ENCODE data around the gene KLKB1.

Gene KLKB1

GRCh38 chr4:186202490-186203140 is 24.7 kb upstream of the KLKB1 start:
- no peaks in the 10 kb centered on the region for H3K4me1 ChIP-seq (ENCODE audit: control insufficient read depth, insufficient read depth, low read length)
- H3K9ac ChIP-seq (ENCODE audit: low read length): no peak overlapping the region
- no peaks in the 10 kb centered on the region for H3K9me3 ChIP-seq (ENCODE audit: control insufficient read depth, low read length)

GRCh38 chr4:186203406-186203805 is 23.9 kb upstream of the KLKB1 start:
- no peaks in the 10 kb centered on the region for H3K36me3 ChIP-seq (ENCODE audit: control insufficient read depth, insufficient read depth, low read length)
- H3K4me1 ChIP-seq (ENCODE audit: control insufficient read depth, insufficient read depth, low read length): no peaks in the 10 kb centered on the region
- H3K27me3 ChIP-seq (ENCODE audit: control insufficient read depth, insufficient read depth, low read length): no peaks in the 10 kb centered on the region
- no peaks in the 10 kb centered on the region for H3K9me3 ChIP-seq (ENCODE audit: control insufficient read depth, low read length)
- H3K9ac ChIP-seq (ENCODE audit: low read length): no peak overlapping the region
- H3K4me3 ChIP-seq (ENCODE audit: low read length): no peak overlapping the region

More at GRCh38 chr4:186202490-186203140, 24.7 kb upstream of the KLKB1 start:
- no peaks in the 10 kb centered on the region for H3K27me3 ChIP-seq (ENCODE audit: control insufficient read depth, insufficient read depth, low read length)
- no peaks in the 10 kb centered on the region for H3K36me3 ChIP-seq (ENCODE audit: control insufficient read depth, insufficient read depth, low read length)
- no peak overlapping the region for H3K4me3 ChIP-seq (ENCODE audit: low read length)

DNA sequence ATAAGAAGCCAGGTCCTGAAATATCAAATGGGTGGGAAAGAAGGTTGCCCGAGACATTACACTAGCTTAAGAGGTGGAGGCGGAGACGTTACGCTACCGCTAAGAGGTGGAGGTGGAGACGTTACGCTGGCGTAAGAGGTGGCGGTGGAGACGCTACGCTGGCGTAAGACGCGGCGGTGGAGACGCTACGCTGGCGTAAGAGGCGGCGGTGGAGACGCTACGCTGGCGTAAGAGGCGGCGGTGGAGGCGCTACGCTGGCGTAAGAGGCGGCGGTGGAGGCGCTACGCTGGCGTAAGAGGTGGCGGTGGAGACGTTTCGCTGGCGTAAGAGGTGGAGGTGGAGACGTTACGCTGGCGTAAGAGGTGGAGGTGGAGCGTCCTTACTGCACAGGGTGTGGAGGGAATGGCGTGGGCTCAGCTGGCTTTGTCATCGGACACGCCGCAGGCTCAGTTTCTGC is 23.2 kb upstream of the KLKB1 start:
- Histone ChIP-seq H3K4me1 (ENCODE audit: control insufficient read depth, insufficient read depth, low read length) (no peaks in the 10 kb centered on the region), H3K27me3 (ENCODE audit: control insufficient read depth, insufficient read depth, low read length) (no peaks in the 10 kb centered on the region), H3K9me3 (ENCODE audit: control insufficient read depth, low read length) (no peaks in the 10 kb centered on the region), H3K36me3 (ENCODE audit: control insufficient read depth, insufficient read depth, low read length) (no peaks in the 10 kb centered on the region), H3K9ac (ENCODE audit: low read length) (no peak overlapping the region), H3K4me3 (ENCODE audit: low read length) (no peak overlapping the region)

GRCh38 chr4:186204686-186205085 is 22.6 kb upstream of the KLKB1 start:
- H3K27me3 ChIP-seq (ENCODE audit: control insufficient read depth, insufficient read depth, low read length): no peaks in the 10 kb centered on the region
- H3K9me3 ChIP-seq (ENCODE audit: control insufficient read depth, low read length): no peaks in the 10 kb centered on the region
- no peaks in the 10 kb centered on the region for H3K4me1 ChIP-seq (ENCODE audit: control insufficient read depth, insufficient read depth, low read length)
- no peak overlapping the region for H3K4me3 ChIP-seq (ENCODE audit: low read length)
- H3K9ac ChIP-seq (ENCODE audit: low read length): no peak overlapping the region
- H3K36me3 ChIP-seq (ENCODE audit: control insufficient read depth, insufficient read depth, low read length): no peaks in the 10 kb centered on the region

- Histone ChIP-seq H3K4me1 (ENCODE audit: control insufficient read depth, insufficient read depth, low read length) (no peaks in the 10 kb centered on the region), H3K9me3 (ENCODE audit: control insufficient read depth, low read length) (no peaks in the 10 kb centered on the region), H3K9ac (ENCODE audit: low read length) (no peak overlapping the region), H3K4me3 (ENCODE audit: low read length) (no peak overlapping the region), H3K36me3 (ENCODE audit: control insufficient read depth, insufficient read depth, low read length) (no peaks in the 10 kb centered on the region), H3K27me3 (ENCODE audit: control insufficient read depth, insufficient read depth, low read length) (no peaks in the 10 kb centered on the region)
Observed at GRCh38 chr4:186205156-186205555, 22.2 kb upstream of the KLKB1 start.

DNA sequence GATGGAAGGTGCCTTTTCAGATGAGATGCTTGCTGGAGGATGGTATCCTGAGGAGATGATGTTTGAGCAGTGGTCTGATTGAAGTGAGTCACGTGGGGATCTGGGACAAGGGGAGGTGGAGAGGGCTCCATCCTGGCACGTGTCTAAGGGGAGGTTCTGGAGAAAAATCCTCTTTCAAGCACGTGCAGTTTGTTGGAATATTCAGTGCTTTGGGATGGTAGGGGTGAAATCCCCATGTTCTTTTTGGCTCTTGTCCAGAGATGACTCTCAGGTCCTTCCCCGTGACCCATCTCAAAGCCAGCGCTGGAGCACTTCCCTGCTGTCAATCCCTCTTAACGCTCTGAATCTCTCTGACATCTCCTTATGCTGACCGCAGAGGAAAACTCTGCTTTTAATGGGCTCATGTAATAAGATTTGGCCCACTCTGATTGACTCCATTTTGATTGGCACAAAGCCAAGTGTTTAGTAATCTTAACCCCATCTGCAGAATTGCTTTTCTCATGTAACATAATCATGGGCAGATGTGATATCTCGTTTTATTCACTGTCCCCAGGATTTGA is 10.8 kb upstream of the KLKB1 start:
- Histone ChIP-seq H3K9ac (ENCODE audit: low read length) (no peak overlapping the region), H3K4me3 (ENCODE audit: low read length) (no peak overlapping the region), H3K4me1 (ENCODE audit: control insufficient read depth, insufficient read depth, low read length) (no peaks in the 10 kb centered on the region), H3K36me3 (ENCODE audit: control insufficient read depth, insufficient read depth, low read length) (no peaks in the 10 kb centered on the region), H3K9me3 (ENCODE audit: control insufficient read depth, low read length) (no peaks in the 10 kb centered on the region), H3K27me3 (ENCODE audit: control insufficient read depth, insufficient read depth, low read length) (no peaks in the 10 kb centered on the region)

DNA sequence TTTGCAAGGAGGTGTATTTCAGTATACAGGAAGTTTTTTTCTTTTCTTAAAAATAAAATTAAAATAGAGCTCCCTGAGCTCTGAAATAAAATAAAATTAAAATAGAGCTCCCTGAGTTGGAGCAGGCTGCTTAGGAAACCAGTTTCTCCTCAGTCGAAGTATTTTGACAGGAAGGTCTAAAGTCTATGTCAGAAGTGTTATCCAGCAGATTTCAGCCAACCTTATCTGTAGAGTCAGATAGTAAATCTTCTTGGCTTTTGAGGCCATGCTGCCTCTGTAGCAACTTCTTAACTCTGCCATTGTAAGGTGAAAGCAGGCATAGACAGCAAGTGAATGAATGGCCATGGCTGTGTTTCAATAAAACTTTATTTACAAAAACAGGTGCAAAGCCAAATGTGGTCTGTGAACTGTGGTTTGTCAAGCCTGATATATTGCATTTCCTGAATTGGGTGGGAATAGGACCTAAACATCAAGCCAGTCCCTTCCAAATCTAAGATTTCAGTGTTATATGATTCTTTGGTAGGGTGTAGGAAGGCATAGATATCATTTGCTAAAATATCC is 9.5 kb upstream of the KLKB1 start:
- Histone ChIP-seq H3K4me1 (ENCODE audit: control insufficient read depth, insufficient read depth, low read length) (no peaks in the 10 kb centered on the region), H3K36me3 (ENCODE audit: control insufficient read depth, insufficient read depth, low read length) (no peaks in the 10 kb centered on the region), H3K9ac (ENCODE audit: low read length) (no peak overlapping the region), H3K27me3 (ENCODE audit: control insufficient read depth, insufficient read depth, low read length) (no peaks in the 10 kb centered on the region), H3K9me3 (ENCODE audit: control insufficient read depth, low read length) (no peaks in the 10 kb centered on the region), H3K4me3 (ENCODE audit: low read length) (no peak overlapping the region)

- Histone ChIP-seq H3K9ac (ENCODE audit: low read length) (no peak overlapping the region), H3K36me3 (ENCODE audit: control insufficient read depth, insufficient read depth, low read length) (no peaks in the 10 kb centered on the region), H3K27me3 (ENCODE audit: control insufficient read depth, insufficient read depth, low read length) (no peaks in the 10 kb centered on the region), H3K4me1 (ENCODE audit: control insufficient read depth, insufficient read depth, low read length) (no peaks in the 10 kb centered on the region), H3K4me3 (ENCODE audit: low read length) (no peak overlapping the region), H3K9me3 (ENCODE audit: control insufficient read depth, low read length) (no peaks in the 10 kb centered on the region)
Observed at GRCh38 chr4:186221624-186222023, 5.7 kb upstream of the KLKB1 start.

DNA sequence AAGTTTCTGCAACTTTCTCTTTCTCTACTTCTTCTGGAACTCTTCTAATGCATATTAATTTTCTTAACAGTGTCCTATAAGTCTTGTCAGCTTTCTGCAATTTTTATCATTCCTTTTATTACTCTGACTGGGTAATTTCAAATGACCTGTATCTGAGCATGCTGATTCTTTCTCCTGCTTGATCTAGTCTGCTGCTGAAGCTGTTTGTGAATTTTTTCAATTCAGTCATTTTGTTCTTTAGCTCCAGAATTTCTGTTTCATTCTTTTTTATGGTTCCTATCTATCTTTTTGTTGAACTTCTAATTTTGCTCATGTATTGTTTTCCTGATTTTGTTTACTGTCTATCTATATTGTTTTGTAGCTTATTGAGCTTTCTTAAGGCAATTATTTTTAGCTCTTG is 1.5 kb upstream of the KLKB1 start:
- H3K9ac ChIP-seq (ENCODE audit: low read length): no peak overlapping the region
- no peak overlapping the region for H3K4me3 ChIP-seq (ENCODE audit: low read length)
- H3K9me3 ChIP-seq (ENCODE audit: control insufficient read depth, low read length): no peaks in the 10 kb centered on the region
- H3K36me3 ChIP-seq (ENCODE audit: control insufficient read depth, insufficient read depth, low read length): no peaks in the 10 kb centered on the region
- H3K27me3 ChIP-seq (ENCODE audit: control insufficient read depth, insufficient read depth, low read length): no peaks in the 10 kb centered on the region
- no peaks in the 10 kb centered on the region for H3K4me1 ChIP-seq (ENCODE audit: control insufficient read depth, insufficient read depth, low read length)

DNA sequence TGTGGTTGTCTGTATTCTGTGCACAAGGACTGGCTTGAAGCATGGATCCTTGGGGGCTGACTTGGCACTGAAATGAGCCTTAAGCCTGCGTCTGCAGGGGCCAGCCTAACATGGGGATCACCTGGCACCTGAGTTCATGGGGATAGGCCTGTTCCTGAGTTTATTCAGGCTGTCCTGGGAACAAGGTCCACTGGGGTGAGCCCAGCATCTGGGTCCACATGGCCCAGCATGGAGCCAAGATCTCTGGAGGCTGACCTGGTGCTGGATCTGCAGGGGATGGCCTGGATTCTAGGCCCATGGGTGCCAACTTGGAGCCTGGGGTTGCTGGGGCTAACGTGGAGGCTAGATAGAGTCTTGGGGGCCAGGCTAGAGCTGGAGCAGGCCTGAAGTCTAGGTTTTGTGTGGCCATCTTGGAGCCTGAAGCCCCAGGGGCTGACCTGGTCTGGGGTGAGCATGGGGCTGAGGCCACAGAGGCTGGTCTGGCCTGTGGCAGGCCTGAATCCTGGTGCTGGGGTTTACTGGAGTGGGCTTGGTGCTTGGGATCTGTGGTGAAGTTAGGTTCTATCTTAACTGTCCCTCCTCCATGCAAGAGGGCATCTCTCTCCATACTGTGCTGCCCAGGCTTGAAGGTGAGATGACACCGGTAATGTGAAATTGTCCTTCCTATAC is 652 bp upstream of the KLKB1 start:
- Histone ChIP-seq H3K4me3 (ENCODE audit: low read length) (no peak overlapping the region), H3K9ac (ENCODE audit: low read length) (no peak overlapping the region)

DNA sequence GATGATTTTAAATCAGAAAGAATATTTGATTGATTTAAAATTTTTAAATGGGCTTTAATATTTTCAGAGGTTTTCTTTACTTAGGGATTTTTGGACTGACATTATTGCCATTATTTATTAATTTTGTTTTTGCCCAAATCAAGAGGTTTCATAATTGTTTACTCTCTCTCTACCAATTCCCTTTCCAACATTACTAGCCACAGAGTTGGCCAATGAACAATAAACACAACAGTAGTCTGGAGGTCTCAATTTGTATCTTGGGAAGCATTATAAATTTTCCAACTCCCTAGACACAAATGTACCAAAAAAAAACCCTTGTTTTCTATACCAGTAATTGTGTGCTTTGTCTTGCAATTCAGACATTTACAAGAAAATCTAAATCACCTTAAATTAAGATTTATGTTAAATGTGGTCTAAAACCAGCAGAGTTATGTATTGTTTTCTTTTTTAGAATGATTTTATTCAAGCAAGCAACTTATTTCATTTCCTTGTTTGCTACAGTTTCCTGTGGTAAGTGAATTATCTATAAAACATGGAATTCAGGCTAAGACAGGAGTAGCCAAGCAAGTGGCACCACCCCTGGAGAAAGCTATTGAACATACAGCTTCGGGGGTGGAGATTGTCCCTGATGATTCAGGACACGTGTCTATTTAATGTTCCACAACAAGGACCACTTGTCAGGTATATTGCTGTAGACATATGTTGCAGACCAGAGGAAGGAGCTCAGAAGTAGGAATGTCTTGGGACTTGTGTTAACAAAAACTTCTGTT is 622 bp downstream of the KLKB1 start:
- Histone ChIP-seq H3K9ac (ENCODE audit: low read length) (no peak overlapping the region), H3K4me3 (ENCODE audit: low read length) (no peak overlapping the region)

More for the DNA sequence above, 652 bp upstream of the KLKB1 start:
- H3K9me3 ChIP-seq (ENCODE audit: control insufficient read depth, low read length): no peaks in the 10 kb centered on the region
- no peaks in the 10 kb centered on the region for H3K27me3 ChIP-seq (ENCODE audit: control insufficient read depth, insufficient read depth, low read length)
- no peaks in the 10 kb centered on the region for H3K4me1 ChIP-seq (ENCODE audit: control insufficient read depth, insufficient read depth, low read length)
- H3K36me3 ChIP-seq (ENCODE audit: control insufficient read depth, insufficient read depth, low read length): no peaks in the 10 kb centered on the region

DNA sequence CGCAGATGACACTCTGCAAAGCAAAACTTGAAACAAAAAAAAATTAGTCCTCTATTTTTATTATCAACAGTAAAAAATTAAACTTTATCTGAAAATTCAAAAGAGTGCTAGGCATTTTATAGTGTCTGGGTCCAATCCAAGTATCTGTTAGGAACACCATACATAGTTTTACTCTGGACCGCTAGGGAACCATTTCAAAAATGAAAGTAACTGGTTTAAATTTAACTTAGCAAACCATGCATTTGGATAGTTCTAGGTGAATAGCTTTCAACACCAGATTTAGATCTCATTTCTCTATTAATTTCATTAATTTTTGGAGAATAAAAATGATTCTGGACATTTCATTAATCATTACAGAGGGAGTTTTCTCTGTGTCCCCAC is 1.2 kb downstream of the KLKB1 start:
- no peak overlapping the region for H3K9ac ChIP-seq (ENCODE audit: low read length)
- no peak overlapping the region for H3K4me3 ChIP-seq (ENCODE audit: low read length)
- no peaks in the 10 kb centered on the region for H3K4me1 ChIP-seq (ENCODE audit: control insufficient read depth, insufficient read depth, low read length)
- no peaks in the 10 kb centered on the region for H3K27me3 ChIP-seq (ENCODE audit: control insufficient read depth, insufficient read depth, low read length)
- H3K36me3 ChIP-seq (ENCODE audit: control insufficient read depth, insufficient read depth, low read length): no peaks in the 10 kb centered on the region
- H3K9me3 ChIP-seq (ENCODE audit: control insufficient read depth, low read length): no peaks in the 10 kb centered on the region

More for the DNA sequence above, 622 bp downstream of the KLKB1 start:
- Histone ChIP-seq H3K27me3 (ENCODE audit: control insufficient read depth, insufficient read depth, low read length) (no peaks in the 10 kb centered on the region), H3K36me3 (ENCODE audit: control insufficient read depth, insufficient read depth, low read length) (no peaks in the 10 kb centered on the region), H3K9me3 (ENCODE audit: control insufficient read depth, low read length) (no peaks in the 10 kb centered on the region), H3K4me1 (ENCODE audit: control insufficient read depth, insufficient read depth, low read length) (no peaks in the 10 kb centered on the region)

Measured in mucosa of stomach (tissue), 1 donor.